HG03039 (cell line): Measurements from ENCODE around the gene GNB1.
A peak's percentile ranks its signal among the peaks of the same experiment; 100 is the strongest.

Experiments
- ATAC-seq: cut with Tn5 transposase; IDR thresholded peaks from one replicate; pipeline ENCODE4 v1.9.1; 2021; ENCODE audit warnings: mild to moderate bottlenecking, moderate library complexity; ENCODE audit not compliant: unreplicated experiment

The GNB1 gene

GRCh38 chr1:1922956-1923833, 32.3 kb upstream of the GNB1 start:
- no peak for ATAC-seq

- no peak for ATAC-seq
These were observed 31.7 kb upstream of the GNB1 start for GRCh38 chr1:1922702-1922955.

GRCh38 chr1:1921901-1922701, 31.2 kb upstream of the GNB1 start:
- ATAC-seq: no peak

- no peak for ATAC-seq
These were observed 30.6 kb upstream of the GNB1 start for GRCh38 chr1:1921459-1921862.

- no peak for ATAC-seq
These were observed 29.9 kb upstream of the GNB1 start for GRCh38 chr1:1920608-1921458.

- ATAC-seq: no peak
These were observed 29.2 kb upstream of the GNB1 start for GRCh38 chr1:1920057-1920607.

- peak; percentile 75 for ATAC-seq
These were observed 28.6 kb upstream of the GNB1 start for GRCh38 chr1:1919304-1920056.

- peak; percentile 16 for ATAC-seq
These were observed 28.0 kb upstream of the GNB1 start, which contains the start of gene TMEM52 for GRCh38 chr1:1918901-1919303. TMEM52 (minus strand) TSS chr1:1919279; CDS start chr1:1919265, 14 bp downstream.

- no peak for ATAC-seq
These were observed 27.4 kb upstream of the GNB1 start for GRCh38 chr1:1917995-1918900.

- ATAC-seq: no peak
These were observed 26.6 kb upstream of the GNB1 start for GRCh38 chr1:1917304-1917976.

- ATAC-seq: no peak
These were observed 26.0 kb upstream of the GNB1 start for GRCh38 chr1:1916851-1917251.

GRCh38 chr1:1915911-1916840, 25.3 kb upstream of the GNB1 start:
- no peak for ATAC-seq

- ATAC-seq: no peak
These were observed 24.2 kb upstream of the GNB1 start, which contains the start of gene CALML6 for GRCh38 chr1:1914971-1915692. CALML6 (plus strand) TSS chr1:1915260; CDS start chr1:1915281, 21 bp downstream.

GRCh38 chr1:1914101-1914970, 23.4 kb upstream of the GNB1 start:
- ATAC-seq: no peak

GRCh38 chr1:1911350-1912041, 20.6 kb upstream of the GNB1 start:
- no peak for ATAC-seq
